Prostate gland (tissue), 2 donors: ENCODE results near the gene LRRTM4. TPM values are rescaled to one million over a fixed set of nuclear protein-coding genes. Genes with fewer than 3 reads are reported as not detected.

Experiments
- DNase-seq: peaks from one replicate; pipeline ENCODE4 v3.0.0-alpha.2; 2019; ENCODE audit warnings: low spot score
- H3K27ac ChIP-seq, 2 donors: fragments of 200-600 bp; sonication (generic); 2 replicates each; pipeline ENCODE4 v1.5.1; 2017 to 2019
- H3K27me3 ChIP-seq: fragments of 200-600 bp; sonication (generic); replicated peaks from 2 replicates; pipeline ENCODE4 v1.5.1; 2019; ENCODE audit not compliant: insufficient read depth
- H3K36me3 ChIP-seq, 2 donors: fragments of 200-600 bp; sonication (generic); 1 replicate in 1 of 2; 2 replicates in 1 of 2; pipeline versions ENCODE4 v1.5.1 to v1.8.1; 2017 to 2019
- H3K4me1 ChIP-seq: fragments of 200-600 bp; sonication (generic); replicated peaks from 2 replicates; pipeline ENCODE4 v1.5.1; 2019
- H3K4me3 ChIP-seq, 2 donors: fragments of 200-600 bp; sonication (generic); 2 replicates each; pipeline ENCODE4 v1.5.1; 2017 to 2019
- H3K9me3 ChIP-seq: fragments of 200-600 bp; sonication (generic); 2 replicates; pipeline ENCODE4 v1.5.1; 2017
- CTCF ChIP-seq, 4 experiments: fragments of 200-600 bp in 2 of 4; fragments of 450-650 bp in 2 of 4; sonication (generic) in 2 of 4; IDR thresholded peaks; 1 replicate in 3 of 4; 2 replicates in 1 of 4; pipeline ENCODE4 v1.5.1; 2016 to 2019; ENCODE audit warnings: antibody characterized with exemption in 4 of 4, mild to moderate bottlenecking in 2 of 4, moderate library complexity in 2 of 4
- POLR2A ChIP-seq: fragments of 450-650 bp; IDR thresholded peaks from one replicate; pipeline ENCODE4 v1.6.1; 2016; ENCODE audit warnings: antibody characterized with exemption, mild to moderate bottlenecking
- POLR2AphosphoS5 ChIP-seq: sonication (generic); formaldehyde crosslinking; IDR thresholded peaks from one replicate; pipeline ENCODE4 v1.6.1; 2017; ENCODE audit warnings: antibody characterized with exemption
- WGBS: methylation state at CpG from one replicate; pipeline ENCODE4 v1.1.5; 2018; 5-methylcytosine and 5-hydroxymethylcytosine counted together
- intact Hi-C: fragments of 100-400 bp; cut with DNase I; formaldehyde crosslinking; loops from one replicate; pipeline ENCODE4 v1.14.2; 2022
- total RNA-seq, 2 donors: library from RNA; depleted of rRNA; stranded (reverse); fragments of >200 nt; gene quantifications; one replicate each; pipeline ENCODE4 v1.1.0, GENCODE V29; 2016

The LRRTM4 gene
- total RNA-seq, 2 donors from 2014 or later = 0.09 to 6.2 TPM

- intact Hi-C loops = no loop called here
- 42% methylated on average over 11 of the region's 11 CpGs for WGBS
- DNase-seq = no peak
Observed at GRCh38 chr2:76985387-76986136, 536.6 kb downstream of the LRRTM4 start.

GRCh38 chr2:76984359-76984758 lies 537.8 kb downstream of the LRRTM4 start:
- Histone ChIP-seq H3K27ac (no peak overlapping the region), H3K4me3 (no peak overlapping the region), H3K4me1 (no peaks in the 10 kb centered on the region), H3K9me3 (no peaks in the 10 kb centered on the region), H3K36me3 (no peaks in the 10 kb centered on the region), H3K27me3 (no peaks in the 10 kb centered on the region)
- intact Hi-C loops = no loop called here
- WGBS = 93% methylated on average over 2 of the region's 2 CpGs
- TF ChIP-seq POLR2AphosphoS5 (no peak), CTCF (IDR thresholded peaks at IDR 0.05) (no peak)
- no peak for DNase-seq

More at GRCh38 chr2:76985387-76986136, 536.6 kb downstream of the LRRTM4 start:
- no peaks in the 10 kb centered on the region for H3K36me3 ChIP-seq
- no peaks in the 10 kb centered on the region for H3K9me3 ChIP-seq
- H3K4me3 ChIP-seq = no peak overlapping the region
- no peaks in the 10 kb centered on the region for H3K27me3 ChIP-seq
- no peak overlapping the region for H3K27ac ChIP-seq
- TF ChIP-seq POLR2A = no peak
- TF ChIP-seq POLR2AphosphoS5 = no peak
- TF ChIP-seq CTCF (IDR thresholded peaks at IDR 0.05) = no peak
- H3K4me1 ChIP-seq = no peaks in the 10 kb centered on the region

- Histone ChIP-seq H3K27me3 (no peaks in the 10 kb centered on the region), H3K4me3 (no peak overlapping the region), H3K27ac (no peak overlapping the region), H3K36me3 (no peaks in the 10 kb centered on the region), H3K4me1 (no peaks in the 10 kb centered on the region), H3K9me3 (no peaks in the 10 kb centered on the region)
- no peak for DNase-seq
- WGBS = 59% methylated on average over 3 of the region's 3 CpGs
- intact Hi-C loops = no loop called here
- TF ChIP-seq CTCF (IDR thresholded peaks at IDR 0.05) (no peak), POLR2AphosphoS5 (no peak), POLR2A (no peak)
Observed at GRCh38 chr2:76980067-76980787, 541.9 kb downstream of the LRRTM4 start.

GRCh38 chr2:76977846-76978727 lies 544.1 kb downstream of the LRRTM4 start:
- no peaks in the 10 kb centered on the region for H3K9me3 ChIP-seq
- no peak for DNase-seq
- H3K4me1 ChIP-seq = no peaks in the 10 kb centered on the region
- no peak overlapping the region for H3K27ac ChIP-seq
- H3K27me3 ChIP-seq = no peaks in the 10 kb centered on the region
- WGBS = 78% methylated on average over 3 of the region's 3 CpGs
- H3K4me3 ChIP-seq = no peak overlapping the region
- intact Hi-C loops = no loop called here
- no peaks in the 10 kb centered on the region for H3K36me3 ChIP-seq
- TF ChIP-seq CTCF (IDR thresholded peaks at IDR 0.05) (no peak), POLR2A (no peak), POLR2AphosphoS5 (no peak)
